Activated CD8-positive, alpha-beta memory T cell treated with anti-CD3 and anti-CD28 coated beads for 4 hours (primary cell): ENCODE data around the gene CCDC28A.

ENCODE experiments used
- DNase-seq, 2 donors: peaks; one replicate each; pipeline ENCODE4 v3.0.0-alpha.2; 2020; ENCODE audit warnings: low read depth in 2 of 2

CCDC28A gene

DNA sequence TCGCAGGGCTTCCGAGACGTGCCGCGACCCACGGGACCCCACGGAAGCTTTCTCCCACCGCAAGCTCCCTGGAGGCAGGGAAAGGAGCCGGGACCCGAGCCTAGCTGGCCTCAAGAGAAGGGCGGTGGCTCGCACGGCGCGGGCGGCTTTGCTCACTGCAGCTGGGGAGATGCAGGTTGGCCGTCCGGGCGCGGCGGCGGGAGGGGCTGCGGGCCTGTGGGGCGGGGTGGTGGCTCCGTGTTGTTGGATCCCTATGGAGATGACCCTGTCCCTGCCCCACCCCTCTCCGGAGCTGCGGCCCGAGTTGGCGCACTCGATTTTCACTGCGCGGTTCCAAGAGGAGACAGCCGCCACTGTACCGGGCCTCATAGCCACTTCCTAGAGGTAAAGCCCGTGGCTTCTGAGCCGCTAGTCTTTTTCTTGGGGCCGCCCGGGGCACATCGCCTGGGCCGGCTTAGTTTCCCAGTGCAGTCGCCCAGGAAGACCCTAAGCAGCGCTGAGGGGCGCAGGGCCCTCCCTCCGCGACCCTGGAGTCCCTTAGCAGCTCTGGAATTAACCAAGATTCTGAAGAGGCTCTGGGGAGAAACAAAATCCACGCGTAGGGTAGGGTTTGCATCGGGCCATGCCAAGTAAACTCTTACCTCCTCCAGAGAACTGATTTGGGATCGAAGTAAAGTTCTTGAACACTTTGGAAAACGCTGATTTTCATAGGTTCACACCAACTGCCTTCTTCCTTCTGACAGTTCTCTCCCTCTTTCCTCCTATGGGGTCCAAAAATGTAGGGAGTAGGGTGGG lies 22.4 kb downstream of the CCDC28A start, which contains the start of gene ECT2L:
Gene ECT2L, plus strand, starts transcription at position 279 of the 795 bp plus-strand sequence. CDS start 17,188 bp downstream, outside the sequence.
- DNase-seq: no peak

DNA sequence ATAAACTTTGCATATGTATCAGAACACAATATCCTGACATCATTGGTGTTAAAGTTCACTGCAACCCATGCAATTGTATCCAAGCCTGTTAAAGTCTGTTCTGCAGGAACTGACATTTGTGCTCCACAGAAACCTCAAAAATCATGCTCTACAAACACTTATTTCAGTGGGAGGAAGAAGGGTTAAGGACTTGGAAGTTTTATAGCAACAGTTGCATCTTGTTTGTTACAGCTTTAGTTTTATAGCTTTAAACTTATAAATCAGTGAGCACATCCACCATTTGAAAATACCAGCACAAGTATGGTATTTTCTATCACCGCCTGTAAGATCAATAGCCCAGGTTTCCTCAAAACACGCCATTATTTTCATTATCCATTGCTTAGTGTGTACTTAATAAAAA lies 23.2 kb downstream of the CCDC28A start:
- no peak for DNase-seq

DNA sequence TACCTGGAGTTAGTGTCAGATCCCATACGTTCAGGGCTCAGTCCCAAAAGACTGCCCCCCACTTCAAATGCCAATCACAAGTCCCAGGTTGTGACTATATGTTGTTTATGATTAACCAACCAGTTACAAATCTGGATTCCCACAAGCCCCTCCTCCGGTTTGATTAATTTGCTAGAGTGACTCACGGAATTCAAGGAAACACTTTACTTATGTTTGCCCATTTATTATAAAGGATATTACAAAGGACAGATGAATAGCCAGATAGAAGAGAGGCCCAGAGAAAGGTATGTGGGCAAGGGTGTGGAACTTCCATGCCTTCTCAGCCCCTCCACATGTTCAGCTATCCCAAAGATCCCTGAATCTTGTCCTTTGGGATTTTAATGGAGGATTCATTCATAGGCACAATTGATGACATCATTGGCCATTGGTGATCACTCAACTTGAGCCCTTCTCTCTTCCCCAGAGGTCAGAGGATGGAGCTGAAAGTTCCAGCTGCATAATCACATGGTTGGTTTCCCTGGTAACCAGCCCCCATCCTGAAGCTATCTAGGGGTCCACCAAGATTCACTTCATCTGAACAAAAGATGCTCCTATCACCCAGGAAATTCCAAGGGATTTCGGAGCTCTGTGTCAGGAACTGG lies 24.4 kb downstream of the CCDC28A start:
- no peak for DNase-seq

DNA sequence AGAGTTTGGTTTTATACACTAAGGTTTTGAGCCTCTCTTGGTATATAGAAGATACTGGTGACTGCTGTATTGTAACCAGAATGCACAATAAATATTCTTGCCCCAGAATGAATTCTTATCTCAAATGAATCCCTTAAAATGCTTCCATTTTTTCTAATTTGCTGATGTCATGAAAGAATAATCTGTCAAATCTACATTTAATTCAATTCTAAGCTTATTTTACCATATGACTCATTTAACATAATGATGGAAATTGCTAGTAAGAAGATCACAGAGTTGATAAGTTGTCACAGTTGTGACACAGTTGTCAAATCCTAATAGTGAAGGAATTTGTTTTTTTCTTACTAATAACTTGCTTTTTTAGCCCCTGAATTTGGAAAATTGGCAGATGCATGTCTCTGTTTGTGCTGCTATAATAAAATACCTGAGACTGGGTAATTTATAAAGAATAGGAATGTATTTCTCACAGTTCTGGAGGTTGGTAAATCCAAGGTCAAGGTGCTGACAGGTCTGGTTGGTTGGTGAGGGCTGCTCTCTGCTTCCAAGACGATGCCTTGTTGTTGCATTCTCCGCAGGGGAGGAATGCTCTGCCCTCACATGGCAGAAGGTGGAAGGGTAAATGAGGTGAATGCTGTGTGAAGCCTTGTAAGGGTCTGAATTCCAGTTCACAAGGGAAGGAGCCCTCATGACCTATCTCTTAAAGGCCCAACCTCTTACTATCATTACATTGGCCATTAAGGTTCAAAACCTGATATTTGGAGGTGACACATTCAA lies 27.0 kb downstream of the CCDC28A start:
- DNase-seq: no peak

DNA sequence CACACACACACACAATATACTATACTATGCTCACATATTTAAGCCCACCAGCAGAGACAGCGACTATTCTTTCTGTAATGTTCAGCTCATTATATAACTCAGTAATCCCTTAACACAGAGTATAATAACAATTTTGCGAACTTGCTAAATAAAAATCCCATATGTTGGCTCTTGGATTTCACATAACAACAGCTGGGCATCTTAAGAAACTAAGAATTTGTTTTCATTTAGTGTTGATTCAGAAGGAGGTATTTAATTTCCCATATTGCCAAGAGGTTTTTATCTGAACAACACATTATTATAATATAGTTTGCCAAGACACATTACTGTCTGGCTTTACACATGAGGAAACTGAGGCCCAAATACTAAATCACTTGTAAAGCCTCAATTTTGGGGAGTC lies 29.8 kb downstream of the CCDC28A start:
- DNase-seq: no peak

DNA sequence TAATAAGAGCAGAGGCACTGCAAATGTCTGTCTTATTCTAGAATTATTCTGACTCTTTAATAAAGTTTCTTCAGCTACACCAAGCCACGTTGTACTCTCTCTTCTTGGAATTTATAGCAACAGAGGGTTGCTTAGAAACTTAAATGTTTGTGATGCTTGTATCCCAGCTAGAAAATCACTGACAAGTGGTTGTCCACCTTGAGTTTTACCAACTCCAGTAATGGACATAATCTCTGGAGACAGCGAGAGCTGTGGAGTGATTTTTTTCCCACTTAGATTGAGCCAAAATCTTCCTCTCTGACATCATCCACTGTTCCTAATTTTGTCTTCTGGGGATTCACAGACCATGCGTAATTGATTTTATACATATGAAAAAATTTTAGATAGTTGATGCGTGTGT lies 30.3 kb downstream of the CCDC28A start:
- no peak for DNase-seq

DNA sequence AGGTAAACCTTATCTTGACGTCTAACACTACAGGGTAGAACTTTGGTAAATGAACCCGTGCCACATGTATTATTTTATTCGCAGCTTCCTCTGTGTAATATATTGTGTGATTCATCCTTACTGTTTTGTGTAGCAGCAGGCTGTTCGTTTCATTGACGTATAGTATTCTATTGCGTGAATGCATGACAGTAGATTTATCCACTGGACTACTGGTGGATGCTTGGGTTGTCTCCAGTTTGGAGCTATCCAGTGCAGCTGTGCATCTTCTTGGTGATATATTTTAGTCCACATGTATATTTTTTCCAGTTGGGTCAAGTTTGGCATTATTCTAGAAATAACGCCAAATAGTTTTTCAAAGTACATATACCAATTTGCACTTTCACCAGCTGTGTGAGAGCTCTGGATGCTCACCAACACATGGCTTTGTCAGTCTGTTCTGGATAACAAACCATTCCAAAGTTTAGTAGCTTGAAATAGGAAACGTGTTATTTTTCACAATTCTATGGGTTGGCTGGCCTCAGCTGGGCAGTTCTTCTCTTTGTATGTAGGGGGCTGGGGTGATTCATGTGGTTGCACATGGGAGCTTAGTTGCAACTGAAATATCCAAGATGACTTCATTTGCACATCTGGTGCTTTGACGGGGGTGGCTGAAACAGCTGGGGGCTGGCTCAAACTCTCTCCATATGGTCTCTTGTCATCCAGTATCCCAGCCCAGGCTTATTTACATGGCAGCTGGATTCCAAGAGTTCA lies 31.6 kb downstream of the CCDC28A start:
- DNase-seq: no peak

DNA sequence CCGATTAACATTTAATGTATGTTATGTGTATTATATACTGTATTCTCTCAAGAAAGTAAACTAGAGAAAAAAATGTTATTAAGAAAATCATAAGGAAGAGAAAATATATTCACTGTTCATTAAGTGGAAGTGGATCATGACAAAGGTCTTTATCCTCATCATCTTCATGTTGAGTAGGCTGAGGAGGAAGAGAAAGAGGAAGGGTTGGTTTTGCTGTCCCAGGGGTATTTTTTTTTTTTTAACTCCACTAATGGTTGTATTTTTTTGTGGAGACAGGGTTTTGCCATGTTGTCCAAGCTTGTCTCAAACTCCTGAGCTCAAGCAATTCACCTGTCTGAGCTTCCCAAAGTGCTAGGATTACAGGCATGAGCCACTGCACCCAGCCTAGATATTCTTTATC lies 33.3 kb downstream of the CCDC28A start:
- no peak for DNase-seq

DNA sequence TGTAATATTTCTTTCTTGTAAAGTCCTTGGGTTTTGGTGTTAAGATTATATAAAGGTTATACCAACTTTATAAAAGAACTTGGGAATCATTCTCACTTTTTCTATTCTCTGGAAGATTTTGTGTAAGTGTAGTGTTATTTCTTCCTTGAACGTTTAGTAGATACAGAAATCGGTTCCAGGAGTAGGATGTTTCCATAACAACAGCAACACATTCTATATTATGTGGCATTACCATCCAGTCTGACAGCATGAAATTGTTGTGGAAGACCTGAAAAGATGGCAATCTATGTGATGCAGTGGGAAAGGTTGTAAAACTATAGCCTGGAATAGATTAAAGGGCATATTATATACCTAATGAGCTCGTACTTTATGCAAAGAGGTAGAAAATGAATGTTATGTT lies 36.1 kb downstream of the CCDC28A start:
- no peak for DNase-seq

DNA sequence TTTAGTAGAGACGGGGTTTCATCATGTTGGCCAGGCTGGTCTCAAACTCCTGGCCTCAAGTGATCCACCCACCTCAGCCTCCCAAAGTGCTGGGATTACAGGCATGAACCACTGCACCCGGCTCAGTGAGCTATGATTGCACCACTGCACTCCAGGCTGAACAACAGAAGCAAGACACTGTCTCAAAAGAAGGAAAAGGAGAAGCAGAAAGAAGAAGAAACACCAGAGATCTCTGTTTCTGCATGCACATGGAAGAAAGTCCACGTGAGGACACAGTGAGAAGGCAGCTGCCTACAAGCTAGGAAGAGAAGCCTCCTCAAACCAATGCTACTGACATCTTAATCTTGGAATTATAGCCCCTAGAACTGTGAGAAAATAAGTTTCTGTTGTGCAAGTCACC lies 38.3 kb downstream of the CCDC28A start:
- no peak for DNase-seq

DNA sequence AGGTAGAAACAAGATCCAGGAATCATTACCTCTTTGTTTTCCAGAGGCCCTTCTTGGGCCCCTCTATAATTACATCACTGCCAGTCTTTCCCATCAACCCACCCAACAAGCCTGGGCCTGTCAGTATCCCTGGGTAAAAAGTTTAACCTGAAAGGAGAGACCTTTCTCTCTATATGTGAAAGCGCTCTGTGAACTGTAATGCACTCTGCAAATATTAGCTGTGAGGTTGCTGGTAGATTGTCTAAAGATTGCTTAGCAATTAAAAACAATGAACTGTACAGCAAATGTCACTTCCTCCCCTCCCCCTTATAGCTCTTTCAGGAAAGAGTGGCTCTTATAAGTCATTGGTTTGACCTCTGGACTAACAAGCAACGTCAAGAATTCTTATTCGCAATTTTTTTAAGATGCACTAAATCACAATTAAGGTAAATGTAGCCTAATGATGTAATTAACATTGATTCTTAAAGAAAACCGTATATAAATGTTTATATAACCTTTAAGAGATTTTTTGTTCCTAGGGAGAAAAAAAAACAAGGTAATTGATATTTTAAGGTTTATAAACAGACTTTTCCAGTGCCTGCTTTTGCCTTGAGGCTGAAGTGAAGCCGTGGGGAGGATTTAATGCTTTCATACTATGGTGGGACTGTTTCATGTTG lies 40.7 kb downstream of the CCDC28A start:
- no peak for DNase-seq

DNA sequence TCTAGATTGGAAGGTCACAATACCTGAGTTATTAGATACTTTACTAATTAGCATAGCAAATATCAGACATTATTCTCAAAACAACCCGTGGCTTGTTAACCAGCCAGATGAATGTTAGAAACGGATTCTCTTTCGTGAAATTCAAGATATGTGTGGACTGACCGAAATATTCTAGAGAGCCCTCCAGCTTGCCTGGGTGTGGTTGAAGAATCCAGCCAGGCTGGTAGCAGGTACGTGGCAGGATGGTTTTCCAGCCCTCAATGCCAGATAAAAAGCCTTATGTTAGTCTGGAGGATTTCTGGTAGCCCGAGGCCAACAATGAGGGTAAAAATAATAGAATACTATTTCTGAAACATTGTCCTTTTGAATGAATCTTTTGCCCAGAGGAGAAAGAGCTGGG lies 41.7 kb downstream of the CCDC28A start:
- no peak for DNase-seq

DNA sequence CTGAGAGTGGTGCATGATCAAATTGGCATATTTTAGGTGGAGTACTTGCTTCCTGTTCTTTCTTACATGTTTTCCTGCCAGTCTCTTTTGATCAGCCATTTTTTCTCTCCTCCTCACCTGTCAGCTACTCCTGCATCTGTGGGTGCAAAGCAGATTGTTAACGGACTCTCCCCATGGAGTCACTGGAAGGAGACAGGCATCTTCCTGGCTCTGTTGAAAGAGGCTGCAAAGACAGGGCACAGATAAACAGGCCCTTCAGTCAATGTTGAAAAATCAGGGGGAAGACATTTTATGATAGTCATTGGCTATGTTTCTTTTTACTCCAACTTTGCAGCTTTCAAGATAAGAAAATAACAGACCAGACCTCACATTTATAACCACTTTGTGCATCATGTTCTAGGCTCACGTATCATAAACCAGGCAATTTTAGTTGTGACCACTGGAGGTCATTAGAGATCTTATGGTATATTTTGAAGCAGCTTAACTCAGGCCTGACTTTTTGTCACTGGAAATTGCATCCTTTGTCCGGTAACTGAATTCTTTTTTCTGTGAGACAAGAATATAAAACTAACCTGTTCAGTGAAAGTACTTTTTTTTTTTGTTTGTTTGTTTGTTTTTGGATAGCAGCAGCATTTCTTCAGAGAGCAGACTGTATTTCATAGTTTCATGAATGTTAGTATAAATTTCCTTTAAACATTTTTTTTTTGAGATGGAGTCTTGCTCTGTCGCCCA lies 42.4 kb downstream of the CCDC28A start:
- no peak for DNase-seq

DNA sequence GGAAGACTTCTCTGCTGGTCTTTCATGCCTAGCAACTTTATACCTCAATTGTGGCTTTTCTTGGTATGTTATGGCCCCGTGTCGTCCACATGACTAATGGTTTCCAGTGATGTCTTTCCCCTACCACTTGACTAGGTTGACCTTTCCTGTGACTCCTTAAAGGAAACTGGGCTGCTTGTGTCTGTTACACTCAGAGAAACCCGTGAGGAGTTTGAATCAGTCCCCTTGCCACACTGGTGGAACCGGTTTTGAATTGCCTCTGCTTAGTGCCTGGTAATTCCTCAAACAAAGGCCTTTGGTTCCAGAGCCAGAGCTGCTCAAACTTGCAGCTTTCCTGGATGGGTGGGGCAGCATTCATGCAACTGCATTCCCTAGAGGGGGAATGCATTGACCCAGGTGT lies 44.2 kb downstream of the CCDC28A start:
- DNase-seq: no peak

DNA sequence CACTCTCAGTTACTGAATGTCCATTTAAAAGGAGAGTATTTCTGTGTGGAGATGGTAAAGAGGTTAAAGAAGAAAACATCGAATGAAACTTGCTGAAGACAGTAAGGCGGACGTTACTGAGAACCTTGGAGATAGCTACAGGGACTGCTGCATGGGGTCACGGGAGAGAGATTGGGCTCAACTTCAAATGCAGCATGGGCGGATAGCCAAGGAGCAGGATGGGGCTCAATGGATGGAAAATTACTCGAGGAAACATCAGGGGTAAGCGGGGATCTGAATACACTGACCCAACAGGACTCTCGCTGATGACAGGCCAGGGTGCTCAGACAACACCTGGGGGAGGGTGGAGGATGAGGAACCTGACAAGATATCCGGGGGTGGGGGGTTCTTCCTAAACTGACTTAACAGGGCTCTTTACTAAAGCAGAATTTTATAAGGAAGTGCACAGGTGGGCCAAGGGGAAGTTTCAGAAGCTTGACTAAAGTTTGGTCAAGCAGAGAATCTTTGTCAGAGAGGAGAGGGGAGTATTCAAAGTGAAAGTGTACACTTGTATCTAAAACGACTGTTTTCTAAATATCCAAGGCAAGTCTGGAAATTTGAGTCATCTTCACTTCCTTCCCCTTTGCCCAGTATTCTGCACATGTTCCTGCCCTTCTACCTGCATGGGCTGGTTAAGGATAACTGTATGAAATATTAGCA lies 45.1 kb downstream of the CCDC28A start:
- DNase-seq: no peak

DNA sequence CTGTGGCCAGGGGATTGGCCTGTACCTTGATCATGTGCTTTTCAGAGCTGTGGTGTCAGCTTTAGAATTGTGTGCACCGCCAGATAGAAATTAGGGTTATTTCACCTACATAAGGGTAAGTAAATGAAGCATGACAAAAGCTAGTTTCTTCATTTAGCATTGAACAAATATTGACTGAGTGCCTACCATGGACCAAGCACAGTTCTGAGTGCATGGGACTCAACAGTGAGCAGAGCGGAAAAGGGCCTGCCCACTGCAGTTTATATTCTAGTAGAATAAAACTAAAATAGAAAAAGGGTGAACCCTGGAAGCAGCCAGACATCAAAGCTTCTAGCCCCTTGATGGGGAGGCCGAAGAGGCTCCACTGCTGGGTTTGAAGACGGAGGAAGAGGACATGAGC lies 48.0 kb downstream of the CCDC28A start:
- DNase-seq: no peak

DNA sequence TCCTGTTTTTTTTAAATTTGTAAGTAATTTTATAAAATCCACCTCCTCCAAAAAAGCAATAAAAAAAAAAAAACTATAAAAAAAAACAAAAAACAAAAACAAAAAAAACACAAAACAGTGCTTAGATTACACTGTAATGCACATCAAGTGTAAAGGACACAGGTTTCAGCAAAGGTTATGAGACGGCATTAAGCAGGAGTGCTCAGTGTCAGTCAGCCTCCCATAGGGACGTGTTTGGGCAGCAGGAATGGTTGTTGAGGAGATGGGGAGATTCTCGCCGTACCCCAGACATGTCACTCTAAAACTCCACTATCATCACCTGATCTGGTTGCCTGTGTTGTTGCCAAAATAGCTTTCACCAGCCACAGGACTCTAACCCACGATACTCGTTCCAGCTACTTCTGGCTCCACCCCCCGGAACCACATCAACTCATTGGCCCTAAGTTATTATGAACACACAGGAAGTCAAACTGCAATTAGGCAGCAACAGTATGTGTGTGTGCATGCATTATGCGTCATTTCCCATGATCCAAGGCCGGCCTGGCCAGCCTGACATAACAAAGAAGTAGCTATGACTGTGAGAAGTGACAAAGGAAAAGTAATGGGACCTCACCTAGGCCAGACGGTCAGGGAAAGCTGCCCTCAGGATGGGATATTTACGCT lies 51.0 kb downstream of the CCDC28A start:
- DNase-seq: no peak

DNA sequence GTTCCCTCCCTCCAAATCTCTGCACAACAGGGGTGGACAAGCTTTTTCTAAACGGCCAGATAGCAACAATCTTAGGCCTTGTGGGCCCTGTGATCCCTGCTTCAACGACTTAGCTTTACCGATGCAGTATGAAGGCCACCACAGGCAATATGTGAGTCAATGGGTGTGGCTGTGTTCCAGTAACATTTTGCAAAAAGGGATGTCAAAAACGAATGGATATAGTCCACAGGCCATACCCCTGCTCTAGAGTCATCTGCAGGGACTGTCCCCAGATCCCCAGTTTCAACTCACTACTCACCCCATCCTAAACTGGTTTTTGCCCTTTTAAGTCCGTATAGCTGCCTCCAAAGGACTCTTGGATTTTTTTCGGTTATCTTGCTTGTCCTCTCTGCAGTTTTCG lies 56.7 kb downstream of the CCDC28A start:
- no peak for DNase-seq

DNA sequence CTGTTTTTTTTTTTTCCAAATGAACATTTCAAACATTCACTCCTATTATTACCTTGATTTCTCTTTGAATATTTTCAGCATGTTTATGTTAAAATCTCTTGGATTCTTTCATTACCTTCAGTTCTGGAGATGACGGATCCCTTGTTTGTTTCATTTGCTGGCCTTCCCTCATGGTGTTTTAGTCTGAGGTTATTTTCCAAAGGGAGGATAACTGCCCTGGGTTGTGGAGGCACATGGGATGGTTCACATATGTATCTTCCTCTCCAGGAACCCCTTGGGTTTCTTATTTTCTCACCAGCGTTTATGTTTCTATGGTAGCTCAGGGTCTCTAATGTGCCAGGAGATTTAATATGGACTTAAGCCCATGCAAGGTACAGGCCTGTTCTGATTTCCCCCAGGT lies 58.6 kb downstream of the CCDC28A start:
- DNase-seq: no peak
